ACHN (cell line): ENCODE results near the gene CCL20.
"Not testable (repeated sequence)": the region's sequence is repeated elsewhere in the genome, so short reads cannot be mapped to it uniquely, and the experiment has no call there.

Experiments used
- DNase-seq: peaks from one replicate; pipeline ENCODE4 v3.0.0-alpha.2; 2015
- in situ Hi-C: cut with HindIII; loops from 2 replicates; pipeline ENCODE4 v1.10.0; 2017; ENCODE audit warnings: low sequenced_read_pairs, low pct_ligation_motif_present, low pct_unique_long_range_greater_than_20kb

Gene CCL20

DNA sequence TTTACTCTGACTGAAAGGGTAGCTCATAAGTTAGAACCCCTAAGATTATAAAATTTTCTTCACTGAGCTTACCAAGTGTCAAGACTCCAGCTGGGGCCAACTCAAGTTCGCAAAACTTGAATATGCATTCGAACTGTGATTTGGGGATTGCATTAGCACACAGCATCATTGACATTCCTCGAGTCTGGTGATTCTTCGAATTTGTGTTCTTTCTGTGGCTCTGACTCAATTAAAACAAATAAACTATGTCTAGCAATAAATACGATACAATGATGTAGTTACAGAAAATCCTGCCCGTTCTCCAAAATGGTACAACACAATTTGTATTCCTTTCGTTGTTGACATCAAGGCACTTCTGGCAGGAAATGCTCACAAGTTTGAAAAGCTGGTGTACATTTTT lies 11.1 kb downstream of the CCL20 start:
- in situ Hi-C loops: no loop called here

GRCh38 chr2:227826019-227826521 lies 12.4 kb downstream of the CCL20 start:
- no peak for DNase-seq
- in situ Hi-C loops: no loop called here

More for the DNA sequence above, 11.1 kb downstream of the CCL20 start:
- DNase-seq: no peak

- no peak for DNase-seq
- in situ Hi-C loops: no loop called here
Measured at GRCh38 chr2:227826563-227826962, 12.9 kb downstream of the CCL20 start.

DNA sequence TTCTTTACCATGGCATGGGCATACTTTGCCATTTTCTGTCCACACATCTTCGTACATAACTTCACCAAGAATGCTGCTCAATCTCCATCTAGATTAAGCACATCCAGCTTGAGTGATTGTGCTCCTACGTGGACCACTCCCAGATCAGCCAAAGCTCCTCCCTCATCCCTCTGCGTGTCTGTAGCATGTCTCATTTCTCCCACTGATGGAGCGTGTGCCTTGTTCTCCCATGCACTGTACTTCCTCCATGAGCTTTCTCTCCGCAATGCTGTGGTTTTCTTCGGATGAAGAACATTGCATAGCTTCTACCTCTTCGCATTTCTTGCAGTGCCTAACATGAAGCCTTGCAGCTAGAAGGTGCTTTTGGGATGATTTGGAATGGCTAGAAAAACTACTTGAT lies 13.5 kb downstream of the CCL20 start:
- in situ Hi-C loops: no loop called here
- DNase-seq: no peak

DNA sequence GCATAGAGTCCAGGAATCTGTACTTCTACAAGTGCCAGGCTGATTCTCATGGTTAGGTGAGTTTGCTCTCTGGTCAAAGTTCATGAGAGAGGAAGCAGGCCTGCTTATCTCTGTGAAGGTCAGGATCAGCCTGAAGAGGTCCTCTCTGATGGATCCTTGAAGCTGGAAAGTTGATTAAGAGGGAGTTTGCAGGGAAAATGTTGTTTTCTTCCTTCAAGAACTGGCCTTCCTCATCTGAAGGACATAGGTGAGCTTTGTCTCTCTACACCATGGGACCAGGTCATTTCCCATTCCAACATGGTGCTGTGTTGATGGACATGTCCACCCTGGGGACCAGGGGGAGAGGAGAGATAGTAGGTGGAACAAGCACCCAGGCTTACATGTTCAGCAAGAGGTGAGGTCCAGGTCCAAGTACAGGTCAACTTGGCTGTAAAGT lies 14.9 kb downstream of the CCL20 start:
- in situ Hi-C loops: no loop called here

DNA sequence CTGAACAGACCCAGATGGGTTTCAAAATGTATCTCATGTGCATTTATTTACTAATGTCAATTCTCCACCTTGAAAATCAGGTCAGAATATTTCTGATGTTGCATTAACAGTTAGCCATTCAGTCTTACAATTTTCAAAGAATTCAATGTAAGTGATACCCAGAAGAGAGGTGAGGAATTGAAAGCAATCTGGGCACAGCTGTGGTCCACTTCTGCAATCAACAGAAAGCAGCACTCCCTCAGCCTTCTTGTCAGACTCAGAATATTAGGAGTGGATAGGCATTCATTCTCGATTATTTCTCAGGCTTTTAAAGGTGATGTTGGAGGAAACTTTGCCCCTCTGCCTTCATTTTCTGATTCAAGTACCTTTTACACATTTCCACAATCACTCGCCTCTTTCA lies 15.7 kb downstream of the CCL20 start:
- in situ Hi-C loops: no loop called here
- no peak for DNase-seq

More for the DNA sequence above, 14.9 kb downstream of the CCL20 start:
- DNase-seq: no peak

DNA sequence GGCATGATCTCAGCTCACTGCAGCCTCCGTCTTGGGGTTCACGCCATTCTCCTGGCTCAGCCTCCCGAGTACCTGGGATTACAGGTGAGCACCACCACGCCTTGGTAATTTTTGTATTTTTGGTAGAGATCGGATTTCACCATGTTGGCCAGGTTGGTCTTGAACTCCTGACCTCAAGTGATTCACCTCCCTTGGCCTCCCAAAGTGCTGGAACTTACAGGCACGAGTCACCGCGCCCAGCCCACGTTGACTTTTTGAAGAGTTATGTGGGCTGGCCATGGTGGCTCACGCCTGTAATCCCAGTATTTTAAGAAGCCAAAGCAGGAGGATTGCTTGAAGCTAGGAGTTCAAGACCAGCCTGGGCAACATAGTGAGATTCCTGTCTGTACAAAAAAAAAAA lies 20.8 kb downstream of the CCL20 start:
- DNase-seq: no peak
- in situ Hi-C loops: no loop called here

- no peak for DNase-seq
Measured at GRCh38 chr2:227834916-227835650, 21.4 kb downstream of the CCL20 start.

DNA sequence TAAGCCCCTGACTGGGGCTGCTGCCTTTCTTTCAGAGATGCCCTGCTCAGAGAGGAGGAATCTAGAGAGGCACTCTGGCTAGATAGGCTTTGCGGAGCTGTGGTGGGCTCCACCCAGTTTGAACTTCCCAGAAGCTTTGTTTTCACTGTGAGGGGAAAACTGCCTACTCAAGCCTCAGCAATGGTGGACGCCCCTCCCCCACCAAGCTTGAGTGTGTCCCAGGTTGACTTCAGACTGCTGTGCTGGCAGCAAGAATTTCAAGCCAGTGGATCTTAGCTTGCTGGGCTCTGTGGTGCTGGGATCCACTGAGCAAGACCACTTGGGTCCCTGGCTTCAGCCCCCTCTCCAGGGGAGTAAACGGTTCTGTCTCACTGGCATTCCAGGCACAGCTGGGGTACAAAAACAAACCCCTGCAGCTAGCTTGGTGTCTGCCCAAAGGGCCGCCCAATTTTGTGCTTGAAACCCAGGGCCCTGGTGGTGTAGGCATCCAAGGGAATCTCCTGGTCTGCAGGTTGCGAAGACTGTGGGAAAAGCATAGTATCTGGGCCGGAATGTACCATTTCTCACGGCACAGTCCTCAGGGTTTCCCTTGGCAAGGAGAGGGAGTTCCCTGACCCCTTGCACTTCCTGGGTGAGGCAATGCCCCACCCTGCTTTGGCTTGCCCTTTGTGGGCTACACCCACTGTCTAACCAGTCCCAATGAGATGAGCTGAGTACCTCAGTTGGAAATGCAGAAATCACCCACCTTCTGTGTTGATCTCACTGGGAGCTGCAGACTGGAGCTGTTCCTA lies 25.9 kb downstream of the CCL20 start:
- in situ Hi-C loops, DNase-seq: not testable (repeated sequence)

More at GRCh38 chr2:227834916-227835650, 21.4 kb downstream of the CCL20 start:
- in situ Hi-C loops: no loop called here

DNA sequence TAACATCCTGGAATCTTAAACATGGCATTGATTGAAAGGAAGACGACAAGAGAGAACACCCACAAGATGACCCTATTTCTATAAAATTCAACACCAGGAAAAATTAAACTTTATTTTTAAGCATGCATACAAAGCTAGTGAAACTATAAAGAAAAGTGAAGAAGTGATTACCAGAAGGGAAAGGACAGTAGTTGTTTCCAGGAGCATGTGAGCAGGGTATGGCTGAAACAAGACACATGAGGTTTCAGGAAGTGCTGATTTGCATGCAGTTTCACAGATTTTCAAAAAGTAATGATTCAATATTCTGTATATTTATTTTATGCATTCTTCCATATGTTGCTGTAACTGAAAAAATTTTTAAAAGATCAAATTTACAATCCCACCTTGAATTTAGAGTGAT lies 33.2 kb downstream of the CCL20 start:
- in situ Hi-C loops: no loop called here
- DNase-seq: no peak

DNA sequence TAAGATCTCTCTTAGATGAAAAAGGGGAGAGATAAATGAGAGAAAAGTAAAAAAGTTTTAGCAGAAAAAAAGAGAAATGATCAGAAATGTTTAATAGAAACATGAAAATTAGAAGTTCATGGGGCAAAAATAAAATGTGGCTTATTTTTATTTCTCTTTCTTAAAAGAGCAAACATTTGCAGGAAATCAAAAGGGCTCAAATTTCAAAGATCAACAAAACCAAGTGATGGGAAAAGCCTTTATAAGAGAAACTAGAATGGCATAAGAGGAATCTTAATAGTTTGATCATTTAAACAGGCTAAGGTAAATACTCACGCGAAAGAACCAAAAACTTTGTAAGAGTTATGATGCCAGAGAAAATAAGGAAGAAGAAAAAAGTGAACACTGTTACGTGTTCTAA lies 34.5 kb downstream of the CCL20 start:
- in situ Hi-C loops: no loop called here
- no peak for DNase-seq

GRCh38 chr2:227848586-227848985 lies 34.9 kb downstream of the CCL20 start:
- in situ Hi-C loops: no loop called here
- DNase-seq: no peak

GRCh38 chr2:227849906-227850305 lies 36.3 kb downstream of the CCL20 start:
- no peak for DNase-seq
- in situ Hi-C loops: no loop called here

- peak; percentile 99 for DNase-seq
- in situ Hi-C loops: no loop called here
Measured at GRCh38 chr2:227853204-227853629, 39.6 kb downstream of the CCL20 start.

- DNase-seq: peak; percentile 89
- in situ Hi-C loops: no loop called here
Measured at GRCh38 chr2:227853765-227854271, 40.2 kb downstream of the CCL20 start.

GRCh38 chr2:227855440-227855839 lies 41.8 kb downstream of the CCL20 start:
- in situ Hi-C loops: no loop called here
- DNase-seq: no peak

GRCh38 chr2:227856697-227857096 lies 43.1 kb downstream of the CCL20 start:
- in situ Hi-C loops: no loop called here
- DNase-seq: no peak

- DNase-seq: no peak
- in situ Hi-C loops: no loop called here
Measured at GRCh38 chr2:227860221-227860641, 46.6 kb downstream of the CCL20 start.

DNA sequence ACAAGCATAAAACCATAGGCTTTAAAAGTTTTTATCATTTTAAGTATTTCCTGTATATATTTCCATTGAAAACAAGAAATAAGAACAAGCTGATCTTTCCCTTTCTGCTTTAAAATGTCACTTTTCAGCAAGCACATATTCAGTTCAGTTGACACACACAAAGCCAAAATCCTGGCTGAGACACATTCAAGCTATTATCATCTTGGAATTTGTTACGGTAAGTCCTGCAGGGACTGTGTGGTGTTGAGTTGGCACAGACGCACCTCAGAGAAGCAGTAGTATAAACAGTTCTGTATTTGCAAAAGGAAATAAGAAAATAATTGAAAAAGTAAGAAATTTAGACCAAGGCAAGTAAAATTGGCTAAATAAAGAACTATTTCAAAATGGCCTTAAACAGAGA lies 47.4 kb downstream of the CCL20 start:
- in situ Hi-C loops: no loop called here
- DNase-seq: no peak
